WTC11 (cell line): ENCODE measurements around the gene REST.

ENCODE experiments used
- FOXP1 ChIP-seq: sonication (generic); formaldehyde crosslinking; IDR thresholded peaks from 2 replicates; pipeline ENCODE4 v1.8.0; 2022; ENCODE audit warnings: missing genetic modification reagents, mild to moderate bottlenecking, moderate library complexity, borderline replicate concordance
- TCF7 ChIP-seq: sonication (generic); formaldehyde crosslinking; IDR thresholded peaks from 2 replicates; pipeline ENCODE4 v1.8.0; 2022; ENCODE audit warnings: mild to moderate bottlenecking, low read depth, missing genetic modification reagents, moderate library complexity
- TF ChIP-seq, protein P1 (sequence below): fragments of 200-600 bp; IDR thresholded peaks from 2 replicates; pipeline ENCODE4 v1.8.0; 2022; ENCODE audit warnings: antibody characterized with exemption

DNA sequence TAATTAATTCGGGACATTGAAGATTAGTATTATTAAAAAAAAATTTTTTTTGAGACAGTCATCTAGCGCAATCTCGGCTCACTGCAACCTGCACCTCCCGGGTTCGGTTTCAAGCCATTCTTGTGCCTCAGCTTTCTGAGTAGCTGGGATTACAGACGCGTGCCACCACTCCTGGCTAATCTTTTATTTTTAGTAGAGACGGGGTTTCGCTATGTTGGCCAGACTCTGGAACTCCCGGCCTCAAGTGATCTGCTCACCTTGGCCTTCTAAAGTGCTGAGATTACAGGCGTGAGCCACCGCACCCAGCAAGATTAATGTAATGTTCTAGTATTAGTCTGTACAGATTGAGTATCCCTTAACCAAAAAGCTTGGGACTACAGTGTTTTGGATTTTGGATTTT is 32.7 kb downstream of the REST start:
- TF ChIP-seq FOXP1 (CRISPR knock-in tag) (no peak), TCF7 (CRISPR knock-in tag) (no peak)
- TF ChIP-seq, protein P1, sequence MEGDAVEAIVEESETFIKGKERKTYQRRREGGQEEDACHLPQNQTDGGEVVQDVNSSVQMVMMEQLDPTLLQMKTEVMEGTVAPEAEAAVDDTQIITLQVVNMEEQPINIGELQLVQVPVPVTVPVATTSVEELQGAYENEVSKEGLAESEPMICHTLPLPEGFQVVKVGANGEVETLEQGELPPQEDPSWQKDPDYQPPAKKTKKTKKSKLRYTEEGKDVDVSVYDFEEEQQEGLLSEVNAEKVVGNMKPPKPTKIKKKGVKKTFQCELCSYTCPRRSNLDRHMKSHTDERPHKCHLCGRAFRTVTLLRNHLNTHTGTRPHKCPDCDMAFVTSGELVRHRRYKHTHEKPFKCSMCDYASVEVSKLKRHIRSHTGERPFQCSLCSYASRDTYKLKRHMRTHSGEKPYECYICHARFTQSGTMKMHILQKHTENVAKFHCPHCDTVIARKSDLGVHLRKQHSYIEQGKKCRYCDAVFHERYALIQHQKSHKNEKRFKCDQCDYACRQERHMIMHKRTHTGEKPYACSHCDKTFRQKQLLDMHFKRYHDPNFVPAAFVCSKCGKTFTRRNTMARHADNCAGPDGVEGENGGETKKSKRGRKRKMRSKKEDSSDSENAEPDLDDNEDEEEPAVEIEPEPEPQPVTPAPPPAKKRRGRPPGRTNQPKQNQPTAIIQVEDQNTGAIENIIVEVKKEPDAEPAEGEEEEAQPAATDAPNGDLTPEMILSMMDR, result no peak
